H1 (cell line): Measurements from ENCODE around the gene FKBP5. TPM values are rescaled to one million over a fixed set of nuclear protein-coding genes. Genes with fewer than 3 reads are reported as not detected.

ENCODE experiments used
- BACH1 ChIP-seq: IDR thresholded peaks from 2 replicates; pipeline ENCODE4 v1.6.1; 2012; ENCODE audit warnings: low read length, improper control_type of control experiment
- BCL11A ChIP-seq, 2 experiments: IDR thresholded peaks; one replicate each; pipeline ENCODE4 v1.6.1; 2011; ENCODE audit warnings: low read depth in 2 of 2, low read length in 2 of 2, mild to moderate bottlenecking in 2 of 2
- CHD1 ChIP-seq: IDR thresholded peaks from 2 replicates; pipeline ENCODE4 v1.6.1; 2012; ENCODE audit warnings: low read depth, low read length, improper control_type of control experiment
- CHD7 ChIP-seq: fragments of 300-600 bp; sonication (generic); IDR thresholded peaks from 2 replicates; pipeline ENCODE4 v1.7.1; 2012; ENCODE audit warnings: low read length, moderate library complexity, mild to moderate bottlenecking, inconsistent platforms; ENCODE audit not compliant: insufficient replicate concordance
- CTBP2 ChIP-seq: IDR thresholded peaks from 2 replicates; pipeline ENCODE4 v1.7.0; 2011; ENCODE audit warnings: borderline replicate concordance, mild to moderate bottlenecking, moderate library complexity, mixed read lengths, low read length; ENCODE audit not compliant: insufficient read depth, insufficient read length
- JUN ChIP-seq: IDR thresholded peaks from 2 replicates; pipeline ENCODE4 v1.6.1; 2011; ENCODE audit warnings: low read depth, mild to moderate bottlenecking, improper control_type of control experiment, low read length
- NRF1 ChIP-seq: IDR thresholded peaks from 2 replicates; pipeline ENCODE4 v1.6.1; 2011; ENCODE audit warnings: mild to moderate bottlenecking, low read depth, low read length, improper control_type of control experiment
- polyA plus RNA-seq, 7 experiments: library from polyadenylated mRNA; depleted of rRNA in 3 of 7; stranded (reverse) in 5 of 7; unstranded in 2 of 7; fragments of >200 nt in 5 of 7; fragments of 200-250 nt in 2 of 7; gene quantifications; 1 replicate in 5 of 7; 2 replicates in 1 of 7; 4 replicates in 1 of 7; pipeline versions ENCODE4 v1.2.1 to v1.2.3, GENCODE V29; 2011 to 2013; ENCODE audit warnings: missing spikeins in 2 of 7, mixed read lengths in 2 of 7
- total RNA-seq: library from RNA; stranded (reverse); fragmentation: NEBNext Ultra II Directional; extraction: Animal tissue kit (Norgen Biotek cat#: 25700); gene quantifications from 2 replicates; pipeline ENCODE4 v1.2.1, GENCODE V29; 2021

Gene FKBP5
- total and polyA plus RNA-seq, 2 of the 8 experiments (the other 6 are each of a cell fraction or from before 2014, with no cell fraction given), result 14.3 to 40.4 TPM

DNA sequence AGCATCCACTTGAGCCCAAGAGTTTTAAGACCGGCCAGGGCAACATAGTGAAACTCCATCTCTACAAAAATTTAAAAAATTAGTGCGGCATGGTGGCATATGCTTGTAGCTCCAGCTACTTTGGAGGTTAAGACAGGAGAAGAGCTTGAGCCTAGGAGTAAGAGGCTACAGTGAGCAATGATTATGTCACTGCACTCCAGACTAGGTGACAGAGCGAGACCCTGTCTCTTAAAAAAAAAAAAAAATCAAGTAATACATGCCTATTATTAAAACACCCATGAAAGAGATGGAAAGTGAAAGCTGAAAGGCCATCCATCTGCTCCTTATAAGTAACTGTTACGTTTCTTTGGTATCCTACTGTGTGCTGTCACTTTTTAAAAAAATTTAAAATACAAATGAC, 66.4 kb downstream of the FKBP5 start (continued):
- TF ChIP-seq CHD7, result no peak
- no peak for TF ChIP-seq CTBP2
- TF ChIP-seq BACH1, result no peak
- TF ChIP-seq BCL11A (IDR thresholded peaks at IDR 0.05; ENCODE audit: low read depth in 2 of 2, low read length in 2 of 2), result no peak
- TF ChIP-seq CHD1, result no peak
- no peak for TF ChIP-seq NRF1
- TF ChIP-seq JUN, result no peak
